Subcutaneous adipose tissue (tissue), 4 donors: ENCODE measurements around the gene KLHL3. TPM values are rescaled to one million over a fixed set of nuclear protein-coding genes. Genes with fewer than 3 reads are reported as not detected.

Experiments
- total RNA-seq, 4 donors: library from RNA; depleted of rRNA; stranded (reverse); fragments of >200 nt; gene quantifications; one replicate each; pipeline ENCODE4 v1.1.0, GENCODE V29; 2016
- TF ChIP-seq, protein P1 (sequence below): fragments of 450-650 bp; IDR thresholded peaks from one replicate; pipeline ENCODE4 v1.5.1; 2016; ENCODE audit warnings: low read depth, mild to moderate bottlenecking, control low read depth, antibody characterized with exemption, moderate library complexity

KLHL3 gene
- total RNA-seq, 4 donors from 2014 or later = 3.1 to 18.5 (median 7.2) TPM

DNA sequence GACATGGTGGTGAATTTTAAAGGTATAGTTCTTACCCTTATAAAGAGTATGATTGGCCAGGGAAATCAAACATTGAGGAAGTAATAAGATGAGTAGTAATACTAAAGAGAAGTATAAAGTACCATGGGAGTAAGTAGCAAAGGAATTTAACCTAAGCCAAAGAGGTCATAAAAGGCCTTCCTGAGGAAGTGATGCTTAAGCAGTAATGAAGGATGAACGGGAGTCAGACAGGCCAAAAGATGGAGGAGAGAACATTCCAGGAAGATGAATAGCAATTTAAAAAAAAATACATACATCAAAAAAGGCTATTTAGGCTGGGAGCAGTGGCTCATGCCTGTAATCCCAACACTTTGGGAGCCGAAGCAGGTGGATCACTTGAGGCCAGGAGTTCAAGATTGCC lies 29.0 kb downstream of the KLHL3 start:
- TF ChIP-seq, protein P1, sequence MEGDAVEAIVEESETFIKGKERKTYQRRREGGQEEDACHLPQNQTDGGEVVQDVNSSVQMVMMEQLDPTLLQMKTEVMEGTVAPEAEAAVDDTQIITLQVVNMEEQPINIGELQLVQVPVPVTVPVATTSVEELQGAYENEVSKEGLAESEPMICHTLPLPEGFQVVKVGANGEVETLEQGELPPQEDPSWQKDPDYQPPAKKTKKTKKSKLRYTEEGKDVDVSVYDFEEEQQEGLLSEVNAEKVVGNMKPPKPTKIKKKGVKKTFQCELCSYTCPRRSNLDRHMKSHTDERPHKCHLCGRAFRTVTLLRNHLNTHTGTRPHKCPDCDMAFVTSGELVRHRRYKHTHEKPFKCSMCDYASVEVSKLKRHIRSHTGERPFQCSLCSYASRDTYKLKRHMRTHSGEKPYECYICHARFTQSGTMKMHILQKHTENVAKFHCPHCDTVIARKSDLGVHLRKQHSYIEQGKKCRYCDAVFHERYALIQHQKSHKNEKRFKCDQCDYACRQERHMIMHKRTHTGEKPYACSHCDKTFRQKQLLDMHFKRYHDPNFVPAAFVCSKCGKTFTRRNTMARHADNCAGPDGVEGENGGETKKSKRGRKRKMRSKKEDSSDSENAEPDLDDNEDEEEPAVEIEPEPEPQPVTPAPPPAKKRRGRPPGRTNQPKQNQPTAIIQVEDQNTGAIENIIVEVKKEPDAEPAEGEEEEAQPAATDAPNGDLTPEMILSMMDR = no peak

DNA sequence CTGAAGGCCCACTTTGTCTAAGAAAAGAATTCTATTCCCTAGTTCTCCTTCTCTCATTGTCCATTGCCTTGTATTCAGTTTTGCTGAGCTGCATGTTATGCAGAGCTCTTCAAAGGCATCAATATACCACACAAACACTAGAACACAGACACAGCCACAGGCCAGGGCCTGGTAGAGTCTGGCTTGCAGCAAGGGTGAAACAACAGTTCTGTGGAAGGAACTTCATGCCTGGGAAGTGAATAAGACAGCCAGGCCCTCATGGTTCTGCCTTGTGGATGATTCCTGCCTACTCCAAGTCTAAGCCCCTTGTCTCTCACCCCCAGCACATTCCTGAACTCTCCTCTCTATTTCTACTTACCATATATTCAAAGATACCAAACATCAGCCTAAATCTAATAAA lies 30.8 kb downstream of the KLHL3 start:
- TF ChIP-seq, protein P1 = no peak

DNA sequence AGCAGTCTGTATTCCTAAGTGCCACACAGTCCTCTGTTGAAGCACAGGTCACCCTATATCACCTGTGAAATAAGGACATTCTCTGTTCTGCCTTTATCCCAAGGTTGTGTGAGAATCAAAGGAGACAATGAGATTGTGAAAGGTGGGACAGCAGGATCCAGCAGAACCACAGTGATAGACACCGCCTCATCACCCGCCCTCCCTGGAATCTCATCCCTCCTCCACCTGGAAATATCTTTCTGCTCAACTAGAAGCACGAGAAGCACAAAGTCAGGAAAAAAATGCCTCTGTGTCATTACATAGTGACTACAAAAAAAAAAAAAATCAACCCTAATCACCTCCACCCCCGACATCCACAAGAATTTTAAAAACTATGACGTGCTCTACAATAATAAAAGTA lies 32.3 kb downstream of the KLHL3 start:
- TF ChIP-seq, protein P1 = no peak

DNA sequence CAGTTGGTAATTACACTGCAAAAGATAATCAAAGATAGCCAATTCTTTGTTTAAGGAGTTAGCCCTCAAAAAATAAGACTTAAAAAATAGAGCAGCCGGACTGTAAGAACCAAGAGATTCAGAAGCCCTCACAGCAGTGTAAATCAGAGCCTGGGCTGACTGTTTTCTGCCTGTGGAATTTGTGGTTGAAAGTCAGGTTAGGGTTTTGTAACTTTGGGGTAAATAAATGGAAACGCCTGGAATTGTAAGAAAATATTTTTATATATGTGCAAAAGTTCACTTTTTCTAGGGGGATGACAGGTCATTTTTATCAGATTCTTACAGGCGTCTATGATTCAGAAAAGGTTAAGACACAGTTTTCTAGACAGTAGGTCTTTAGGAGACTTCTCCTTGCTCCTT lies 35.6 kb downstream of the KLHL3 start:
- TF ChIP-seq, protein P1 = no peak

DNA sequence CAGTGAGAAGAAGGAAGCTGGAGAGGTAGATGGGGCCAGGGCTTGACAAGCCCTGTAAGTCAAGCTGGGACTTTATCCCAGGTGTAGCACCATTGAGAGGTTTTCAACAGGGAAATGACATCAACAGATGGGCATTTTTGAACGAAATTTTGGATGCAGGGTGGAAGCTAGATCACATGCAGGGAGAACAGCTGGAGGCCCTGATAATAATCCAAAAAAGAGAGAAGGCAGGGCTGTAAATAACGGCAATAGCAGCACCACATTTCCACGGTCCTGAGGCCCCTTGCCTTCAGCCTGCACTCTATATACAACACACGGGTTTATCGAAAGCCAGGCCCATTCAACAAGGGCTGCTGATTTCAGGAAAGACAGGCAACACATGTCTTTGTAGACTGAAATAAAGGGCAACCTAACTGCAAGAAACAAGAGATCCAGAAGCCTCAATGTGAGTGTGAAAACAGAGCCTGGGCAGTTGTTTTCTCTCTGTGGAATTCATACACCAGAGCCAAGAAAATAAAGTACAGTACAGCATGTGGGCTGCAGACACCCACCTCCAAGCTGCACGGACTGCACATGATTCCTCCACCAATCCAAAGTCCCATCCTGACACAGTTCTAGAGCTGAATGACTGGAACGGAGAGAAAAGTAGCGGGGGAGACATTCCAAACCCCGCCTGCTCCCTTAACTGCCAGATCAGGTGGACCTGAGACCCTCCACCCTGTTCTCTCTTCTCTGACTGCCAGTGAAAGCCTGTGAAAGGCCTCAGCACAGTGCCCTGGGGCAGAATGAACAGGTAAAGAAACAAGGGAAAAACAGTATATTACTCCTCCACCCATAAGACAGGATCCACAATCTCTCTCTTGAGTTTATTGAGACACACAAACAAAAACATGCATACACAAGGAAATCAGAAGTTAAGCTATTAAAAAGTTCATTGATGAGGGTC lies 36.3 kb downstream of the KLHL3 start:
- TF ChIP-seq, protein P1 = no peak

DNA sequence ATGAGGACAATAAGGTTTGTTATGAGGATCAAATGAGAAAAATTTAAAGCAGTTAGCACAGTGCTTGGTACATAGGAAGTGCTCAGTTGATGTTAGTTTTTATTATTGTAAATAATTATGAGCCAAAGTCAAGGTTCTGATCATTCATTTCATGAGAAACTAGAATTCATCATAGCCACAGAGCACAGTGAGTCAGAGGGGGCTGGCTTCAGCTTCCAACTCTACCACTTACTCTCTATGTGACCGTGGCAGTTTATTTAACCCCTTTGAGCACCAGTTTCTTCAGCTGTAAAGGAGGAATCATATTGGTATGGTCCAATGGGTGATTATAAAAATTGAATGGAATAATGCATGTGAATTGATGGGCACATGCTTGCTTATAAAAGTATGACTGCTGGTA lies 39.4 kb downstream of the KLHL3 start:
- TF ChIP-seq, protein P1 = no peak

DNA sequence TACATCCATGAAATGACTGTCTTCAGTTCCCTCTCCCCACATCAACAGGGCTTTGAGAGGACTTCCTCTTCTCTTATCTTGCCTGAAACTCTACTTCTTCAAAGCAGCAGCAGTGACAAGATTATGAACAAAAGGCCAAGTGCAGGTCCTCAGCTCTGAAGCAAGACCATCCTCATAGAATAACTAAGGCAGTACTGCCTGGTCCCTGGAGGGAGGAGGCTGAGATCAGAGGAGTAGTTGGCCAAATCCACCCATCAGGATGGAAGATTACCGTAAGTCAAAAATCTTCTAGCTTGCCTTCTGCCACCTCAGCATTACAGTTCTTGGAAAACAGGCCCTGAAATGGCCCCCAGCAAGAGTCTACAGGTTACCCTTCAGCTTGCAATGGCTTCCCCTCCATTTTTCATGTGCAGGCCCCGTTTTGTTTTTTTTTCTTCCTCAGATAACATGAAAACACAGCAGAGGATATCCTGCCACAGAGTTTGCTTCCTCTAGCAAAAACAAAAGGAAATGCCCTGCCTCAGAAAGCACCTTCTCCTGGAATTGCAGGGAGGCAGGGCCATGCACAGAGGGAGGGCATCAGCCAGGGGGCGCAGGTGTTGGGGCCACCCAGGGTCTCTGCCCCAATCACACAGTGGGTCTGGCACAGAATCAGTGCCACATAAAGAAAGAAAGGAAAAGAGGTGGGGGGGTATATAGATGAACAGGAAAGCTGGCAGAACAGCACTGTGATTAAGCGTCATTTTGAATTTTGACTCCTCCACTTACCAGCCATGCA lies 40.0 kb downstream of the KLHL3 start:
- TF ChIP-seq, protein P1 = no peak
